HCT116 (cell line): Measurements from ENCODE around the gene LIMS2. TPM values are rescaled to one million over a fixed set of nuclear protein-coding genes. Genes with fewer than 3 reads are reported as not detected.

ENCODE experiments used
- ATAC-seq: fragments of 200-7000 bp; cut with Tn5 transposase; 2 replicates; pipeline ENCODE4 v1.9.1; 2020; ENCODE audit warnings: mild to moderate bottlenecking, moderate library complexity
- BruUV-seq: library from RNA; stranded (reverse); fragments of 400-500 nt; replicated peaks from 2 replicates; lab custom pipeline; 2021; lab: Mats Ljungman, UMichigan
- CTCF ChIA-PET: fragments of 300-600 bp; sonication (Branson Sonifier 250); formaldehyde crosslinking; loops from one replicate; lab custom pipeline; 2021; ENCODE audit warnings: antibody characterized with exemption; lab: Charles Lee
- POLR2A ChIA-PET: fragments of 300-600, 350-600 bp; sonication (Branson Sonifier 250); formaldehyde crosslinking; loops from one replicate; lab custom pipeline; 2021; ENCODE audit warnings: antibody characterized with exemption; lab: Charles Lee
- RAD21 ChIA-PET, 2 experiments: fragments of 300-600 bp; sonication (Branson Sonifier 250); formaldehyde crosslinking; loops; one replicate each; lab custom pipeline; 2023; ENCODE audit warnings: low total read pairs in 2 of 2; ENCODE audit not compliant: uncharacterized antibody in 2 of 2, unreplicated experiment in 2 of 2, low non-redundant PET in 1 of 2; lab: Charles Lee
- DNase-seq: peaks from one replicate; pipeline ENCODE4 v3.0.0-alpha.2; 2010; ENCODE audit warnings: low read depth, low spot score
- H2AFZ ChIP-seq: fragments of 200-600 bp; shearing (Covaris generic), sonication (generic); 2 replicates; pipeline ENCODE4 v1.6.1; 2017; ENCODE audit warnings: low read depth, mixed run types, mixed read lengths, antibody characterized with exemption, low read length; ENCODE audit not compliant: poor library complexity, severe bottlenecking
- H3K27ac ChIP-seq: 2 replicates; pipeline ENCODE4 v1.5.1; 2012; ENCODE audit warnings: low read depth, low read length
- H3K27me3 ChIP-seq: fragments of 200-600 bp; sonication (generic); 2 replicates; pipeline ENCODE4 v1.6.1; 2016; ENCODE audit warnings: mixed run types, low read length, mixed read lengths; ENCODE audit not compliant: insufficient read depth
- H3K36me3 ChIP-seq, 2 experiments: fragments of 200-500 bp in 1 of 2; fragments of 200-600 bp in 1 of 2; sonication (Bioruptor generic) in 1 of 2; sonication (generic) in 1 of 2; 2 replicates each; pipeline versions ENCODE4 v1.5.1 to v1.6.1; 2014 to 2016; ENCODE audit warnings: low read length in 2 of 2, inconsistent platforms in 1 of 2, mixed read lengths in 1 of 2, mixed run types in 1 of 2; ENCODE audit not compliant: insufficient read depth in 2 of 2, control insufficient read depth in 1 of 2
- H3K4me1 ChIP-seq, 2 experiments: fragments of 200-600 bp in 1 of 2; sonication (generic) in 1 of 2; 2 replicates each; pipeline versions ENCODE4 v1.5.1 to v1.6.1; 2012 to 2017; ENCODE audit warnings: low read length in 2 of 2, inconsistent platforms in 1 of 2, mild to moderate bottlenecking in 1 of 2, mixed read lengths in 1 of 2, mixed run types in 1 of 2, moderate library complexity in 1 of 2; ENCODE audit not compliant: insufficient read depth in 2 of 2, control insufficient read depth in 1 of 2
- H3K4me2 ChIP-seq: fragments of 200-600 bp; sonication (generic); 2 replicates; pipeline ENCODE4 v1.6.1; 2017; ENCODE audit warnings: mixed run types, low read length, mixed read lengths
- H3K4me3 ChIP-seq, 2 experiments: fragments of 200-600 bp in 1 of 2; sonication (generic) in 1 of 2; replicated peaks in 1 of 2; 2 replicates each; pipeline ENCODE4 v1.5.1; 2011 to 2016; ENCODE audit warnings: low read length in 2 of 2, control low read depth in 1 of 2, low read depth in 1 of 2, mild to moderate bottlenecking in 1 of 2, mixed read lengths in 1 of 2, mixed run types in 1 of 2
- H3K79me2 ChIP-seq: fragments of 200-600 bp; sonication (generic); 2 replicates; pipeline ENCODE4 v1.6.1; 2017; ENCODE audit warnings: mild to moderate bottlenecking, mixed run types, low read length, moderate library complexity, mixed read lengths; ENCODE audit not compliant: insufficient read depth
- H3K9ac ChIP-seq: fragments of 200-600 bp; sonication (generic); 2 replicates; pipeline ENCODE4 v1.6.1; 2016; ENCODE audit warnings: low read length, mixed read lengths
- H3K9me2 ChIP-seq: fragments of 200-600 bp; sonication (generic), shearing (Covaris generic); 2 replicates; pipeline ENCODE4 v1.6.1; 2017; ENCODE audit warnings: mixed run types, mild to moderate bottlenecking, moderate library complexity; ENCODE audit not compliant: insufficient read depth
- H3K9me3 ChIP-seq, 2 experiments: fragments of 200-500 bp in 1 of 2; fragments of 200-600 bp in 1 of 2; sonication (Bioruptor generic) in 1 of 2; sonication (generic) in 1 of 2; 2 replicates each; pipeline ENCODE4 v1.6.1; 2014 to 2017; ENCODE audit warnings: low read length in 2 of 2, mixed read lengths in 2 of 2, inconsistent platforms in 1 of 2, low read depth in 1 of 2, mild to moderate bottlenecking in 1 of 2, mixed run types in 1 of 2, moderate library complexity in 1 of 2; ENCODE audit not compliant: control insufficient read depth in 1 of 2, insufficient read depth in 1 of 2
- H4K20me1 ChIP-seq: fragments of 200-600 bp; sonication (generic), shearing (Covaris generic); 2 replicates; pipeline ENCODE4 v1.6.1; 2017; ENCODE audit warnings: mixed run types, mild to moderate bottlenecking, moderate library complexity; ENCODE audit not compliant: insufficient read depth
- ATF3 ChIP-seq: IDR thresholded peaks from 2 replicates; pipeline ENCODE4 v1.6.1; 2012
- CBX3 ChIP-seq: IDR thresholded peaks from 2 replicates; pipeline ENCODE4 v1.6.1; 2012; ENCODE audit warnings: low read depth
- CEBPB ChIP-seq: IDR thresholded peaks from 2 replicates; pipeline ENCODE4 v1.6.1; 2012; ENCODE audit warnings: low read depth
- ELF1 ChIP-seq: IDR thresholded peaks from 2 replicates; pipeline ENCODE4 v1.6.1; 2012; ENCODE audit warnings: low read depth, borderline replicate concordance
- EZH2phosphoT487 ChIP-seq: fragments of 200-600 bp; IDR thresholded peaks from 2 replicates; pipeline ENCODE4 v1.6.1; 2018; ENCODE audit warnings: antibody characterized with exemption, borderline replicate concordance
- JUND ChIP-seq: IDR thresholded peaks from 2 replicates; pipeline ENCODE4 v1.6.1; 2012
- POLR2AphosphoS5 ChIP-seq: IDR thresholded peaks from 2 replicates; pipeline ENCODE4 v1.6.1; 2011; ENCODE audit warnings: mild to moderate bottlenecking, low read depth, low read length, moderate library complexity
- RAD21 ChIP-seq: IDR thresholded peaks from 2 replicates; pipeline ENCODE4 v1.6.1; 2012; ENCODE audit warnings: low read depth, mild to moderate bottlenecking
- SIN3A ChIP-seq: IDR thresholded peaks from 2 replicates; pipeline ENCODE4 v1.6.1; 2012; ENCODE audit warnings: low read depth
- SP1 ChIP-seq: IDR thresholded peaks from 2 replicates; pipeline ENCODE4 v1.6.1; 2012; ENCODE audit warnings: low read depth
- TCF7L2 ChIP-seq: IDR thresholded peaks from 2 replicates; pipeline ENCODE4 v1.7.0; 2011; ENCODE audit warnings: borderline replicate concordance, inconsistent platforms; ENCODE audit not compliant: insufficient read depth, insufficient read length; ENCODE audit errors: extremely low read depth
- YY1 ChIP-seq: IDR thresholded peaks from 2 replicates; pipeline ENCODE4 v1.6.1; 2011; ENCODE audit warnings: low read length, low read depth, moderate library complexity, mild to moderate bottlenecking; ENCODE audit not compliant: insufficient replicate concordance; ENCODE audit errors: extremely low read depth
- intact Hi-C: fragments of 100-400 bp; cut with micrococcal nuclease; formaldehyde crosslinking; loops from 2 replicates; pipeline ENCODE4 v1.10.0; 2022
- total RNA-seq: library from RNA; stranded (reverse); gene quantifications from one replicate; pipeline ENCODE4 v1.2.1, GENCODE V29; 2021; ENCODE audit not compliant: unreplicated experiment

The LIMS2 gene
- total RNA-seq, 1 experiment from 2014 or later: 3.7 TPM

DNA sequence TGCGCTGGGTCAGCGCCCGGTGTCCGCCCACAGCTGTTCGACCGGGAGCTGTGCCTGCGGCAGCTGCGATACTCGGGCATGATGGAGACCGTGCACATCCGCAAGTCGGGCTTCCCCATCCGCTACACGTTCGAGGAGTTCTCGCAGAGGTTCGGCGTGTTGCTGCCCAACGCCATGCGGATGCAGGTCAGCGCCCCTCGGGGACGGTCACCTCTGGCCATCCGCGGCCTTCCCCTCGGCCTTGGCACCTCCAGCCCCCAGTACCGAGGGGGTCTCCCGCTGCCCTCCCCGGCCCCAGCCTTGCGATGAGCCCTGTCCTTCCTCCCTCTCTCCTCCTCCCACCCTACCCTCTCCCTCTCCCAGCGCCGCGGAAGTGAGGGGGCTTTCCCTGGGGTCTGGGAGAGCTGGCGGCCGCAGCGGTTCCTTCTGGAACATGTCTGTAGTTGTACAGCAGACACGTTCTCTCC is 82.5 kb downstream of the LIMS2 start:
- ATAC-seq (no peak), DNase-seq (no peak)
- Histone ChIP-seq H4K20me1 (no peaks in the 10 kb centered on the region), H2AFZ (no peak overlapping the region), H3K4me3 (no peak overlapping the region), H3K9me2 (no peaks in the 10 kb centered on the region), H3K4me1 (peaks cover 0 to 8% of the 10 kb centered on the region in 2 experiments; a peak in 1 of 4 replicates), H3K36me3 (no peaks in the 10 kb centered on the region), H3K4me2 (no peak overlapping the region), H3K27me3 (no peaks in the 10 kb centered on the region), H3K9me3 (no peaks in the 10 kb centered on the region), H3K79me2 (no peaks in the 10 kb centered on the region), H3K27ac (no peak overlapping the region), H3K9ac (no peak overlapping the region)
- ChIA-PET CTCF (interaction anchor here (1.1 kb wide), 1 partner anchor 57 kb away, joined by 3 read pairs; no protein-coding TSS in a partner anchor), POLR2A (no interaction called here), RAD21 (no interaction called here)
- BruUV-seq: no TSS peak
- intact Hi-C loops: no loop called here
- TF ChIP-seq SP1 (no peak), RAD21 (no peak), SIN3A (no peak), YY1 (no peak), POLR2AphosphoS5 (no peak), TCF7L2 (no peak), ELF1 (no peak), EZH2phosphoT487 (no peak), ATF3 (no peak), CEBPB (no peak), CBX3 (no peak), JUND (no peak)
